Measurements from ENCODE around the gene NANOS2.

NANOS2 gene

DNA sequence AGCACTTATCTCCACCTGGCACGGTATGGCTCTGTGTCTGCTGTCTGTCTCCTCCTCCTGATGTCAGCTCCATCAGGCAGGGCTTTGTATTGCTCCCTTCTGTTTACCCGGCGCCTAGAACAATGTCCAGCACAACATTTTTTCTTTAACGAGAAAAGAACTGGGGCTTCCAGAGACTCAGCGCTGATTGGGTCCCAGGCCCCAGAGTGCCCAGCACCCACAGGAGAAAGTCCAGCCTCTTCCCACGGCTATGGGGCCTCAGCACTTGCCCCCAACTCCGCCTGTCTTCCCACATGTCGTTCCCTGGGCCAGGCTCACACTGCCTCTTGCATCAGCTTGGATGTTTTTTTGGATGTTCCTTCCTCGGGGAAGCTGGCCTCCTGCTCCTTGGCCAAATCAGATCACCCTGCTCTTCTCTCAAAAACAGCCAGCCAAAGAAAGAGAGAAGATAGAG lies 19.0 kb downstream of the NANOS2 start:
- H3K4me3 ChIP-seq (ENCODE audit: low read depth, low read length), result no peak overlapping the region
- no peak for DNase-seq (ENCODE audit: low read depth)
- TF ChIP-seq, protein P1, sequence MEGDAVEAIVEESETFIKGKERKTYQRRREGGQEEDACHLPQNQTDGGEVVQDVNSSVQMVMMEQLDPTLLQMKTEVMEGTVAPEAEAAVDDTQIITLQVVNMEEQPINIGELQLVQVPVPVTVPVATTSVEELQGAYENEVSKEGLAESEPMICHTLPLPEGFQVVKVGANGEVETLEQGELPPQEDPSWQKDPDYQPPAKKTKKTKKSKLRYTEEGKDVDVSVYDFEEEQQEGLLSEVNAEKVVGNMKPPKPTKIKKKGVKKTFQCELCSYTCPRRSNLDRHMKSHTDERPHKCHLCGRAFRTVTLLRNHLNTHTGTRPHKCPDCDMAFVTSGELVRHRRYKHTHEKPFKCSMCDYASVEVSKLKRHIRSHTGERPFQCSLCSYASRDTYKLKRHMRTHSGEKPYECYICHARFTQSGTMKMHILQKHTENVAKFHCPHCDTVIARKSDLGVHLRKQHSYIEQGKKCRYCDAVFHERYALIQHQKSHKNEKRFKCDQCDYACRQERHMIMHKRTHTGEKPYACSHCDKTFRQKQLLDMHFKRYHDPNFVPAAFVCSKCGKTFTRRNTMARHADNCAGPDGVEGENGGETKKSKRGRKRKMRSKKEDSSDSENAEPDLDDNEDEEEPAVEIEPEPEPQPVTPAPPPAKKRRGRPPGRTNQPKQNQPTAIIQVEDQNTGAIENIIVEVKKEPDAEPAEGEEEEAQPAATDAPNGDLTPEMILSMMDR (conservative IDR thresholded peaks at IDR 0.05; ENCODE audit: low read depth, low read length), result no peak

DNA sequence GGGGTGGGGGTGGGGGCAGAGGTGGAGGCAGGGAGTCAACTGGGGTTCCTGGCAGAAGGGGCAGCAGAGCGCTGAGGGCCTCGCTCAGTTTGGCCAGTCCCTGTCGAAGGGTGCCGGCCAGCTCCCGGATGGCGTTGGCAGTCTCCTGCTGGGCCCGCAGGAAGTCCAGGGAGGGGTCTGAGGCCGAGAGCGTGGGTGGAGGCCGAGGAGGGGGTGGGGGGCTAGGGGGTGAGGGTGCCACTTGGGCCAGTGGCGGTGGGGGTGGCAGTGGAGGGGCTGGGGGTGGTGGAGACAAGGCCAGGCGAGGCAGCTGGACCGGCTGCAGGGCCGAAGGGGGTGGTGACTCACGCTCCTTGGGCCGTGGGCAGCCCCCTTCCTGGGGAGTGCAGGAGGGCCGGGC lies 23.7 kb downstream of the NANOS2 start:
- TF ChIP-seq, protein P1 (conservative IDR thresholded peaks at IDR 0.05; ENCODE audit: low read depth, low read length), result no peak
- H3K4me3 ChIP-seq (ENCODE audit: low read depth, low read length), result no peak overlapping the region
- DNase-seq (ENCODE audit: low read depth), result no peak

DNA sequence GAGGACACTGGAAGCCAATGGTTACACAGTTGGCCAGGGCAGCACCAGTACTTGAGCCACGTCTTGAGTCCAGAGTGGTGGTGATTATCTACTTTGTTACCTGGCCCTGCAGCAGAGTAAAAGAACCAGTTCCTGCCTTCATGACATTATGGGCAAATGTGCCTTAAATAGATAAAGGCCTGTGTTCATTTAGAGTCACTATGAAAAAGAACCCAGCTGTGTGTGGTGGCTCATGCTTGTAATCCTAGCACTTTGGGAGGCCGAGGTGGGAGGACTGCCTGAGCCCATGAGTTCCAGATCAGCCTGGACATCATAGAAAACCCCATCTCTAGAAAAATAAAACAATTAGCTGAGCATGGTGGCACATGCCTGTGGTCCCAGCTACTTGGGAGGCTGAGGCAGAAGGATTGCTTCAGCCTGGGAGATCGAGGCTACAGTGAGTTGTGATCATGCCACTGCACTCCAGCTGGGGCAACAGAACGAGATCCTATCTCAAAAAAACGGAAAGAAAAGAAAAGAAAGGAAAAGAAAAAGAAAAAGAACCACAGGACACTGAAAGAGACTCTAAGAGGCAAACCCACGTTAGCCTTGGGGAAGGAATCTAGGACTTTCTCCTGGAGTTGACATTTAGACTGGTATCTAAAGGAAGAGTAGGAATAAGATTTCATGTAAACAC lies 25.2 kb downstream of the NANOS2 start:
- DNase-seq (ENCODE audit: low read depth), result no peak

DNA sequence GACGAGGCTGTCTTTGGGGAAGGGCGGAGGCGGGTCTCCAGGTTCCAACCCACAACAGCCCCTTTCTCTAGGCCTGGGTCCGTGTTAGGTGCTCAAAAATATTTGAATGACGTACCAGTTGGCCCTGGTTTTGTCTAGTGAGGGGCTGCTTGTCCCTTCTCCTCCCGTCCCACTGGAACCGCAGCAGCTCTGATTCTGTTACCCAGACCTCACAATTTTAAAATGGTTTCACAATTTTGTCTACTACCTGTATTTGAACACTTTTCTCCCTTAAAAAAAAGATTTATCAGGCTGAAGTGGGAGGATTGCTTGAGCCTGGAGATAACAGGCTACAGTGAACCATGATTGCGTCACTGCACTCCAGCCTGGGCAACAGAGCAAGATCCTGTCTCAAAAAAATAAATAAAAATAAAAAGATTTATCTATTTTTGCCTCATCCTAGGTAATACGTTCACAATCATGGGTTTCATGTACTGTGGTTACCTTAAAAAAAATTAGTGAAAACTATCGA lies 27.3 kb downstream of the NANOS2 start:
- peak overlapping the region; percentile 63 for H3K4me3 ChIP-seq (ENCODE audit: low read depth, low read length)
- TF ChIP-seq, protein P1 (conservative IDR thresholded peaks at IDR 0.05; ENCODE audit: low read depth, low read length), result no peak
- DNase-seq (ENCODE audit: low read depth), result no peak

More for the DNA sequence above, 25.2 kb downstream of the NANOS2 start:
- no peak overlapping the region for H3K4me3 ChIP-seq (ENCODE audit: low read depth, low read length)
- TF ChIP-seq, protein P1 (conservative IDR thresholded peaks at IDR 0.05; ENCODE audit: low read depth, low read length), result no peak

DNA sequence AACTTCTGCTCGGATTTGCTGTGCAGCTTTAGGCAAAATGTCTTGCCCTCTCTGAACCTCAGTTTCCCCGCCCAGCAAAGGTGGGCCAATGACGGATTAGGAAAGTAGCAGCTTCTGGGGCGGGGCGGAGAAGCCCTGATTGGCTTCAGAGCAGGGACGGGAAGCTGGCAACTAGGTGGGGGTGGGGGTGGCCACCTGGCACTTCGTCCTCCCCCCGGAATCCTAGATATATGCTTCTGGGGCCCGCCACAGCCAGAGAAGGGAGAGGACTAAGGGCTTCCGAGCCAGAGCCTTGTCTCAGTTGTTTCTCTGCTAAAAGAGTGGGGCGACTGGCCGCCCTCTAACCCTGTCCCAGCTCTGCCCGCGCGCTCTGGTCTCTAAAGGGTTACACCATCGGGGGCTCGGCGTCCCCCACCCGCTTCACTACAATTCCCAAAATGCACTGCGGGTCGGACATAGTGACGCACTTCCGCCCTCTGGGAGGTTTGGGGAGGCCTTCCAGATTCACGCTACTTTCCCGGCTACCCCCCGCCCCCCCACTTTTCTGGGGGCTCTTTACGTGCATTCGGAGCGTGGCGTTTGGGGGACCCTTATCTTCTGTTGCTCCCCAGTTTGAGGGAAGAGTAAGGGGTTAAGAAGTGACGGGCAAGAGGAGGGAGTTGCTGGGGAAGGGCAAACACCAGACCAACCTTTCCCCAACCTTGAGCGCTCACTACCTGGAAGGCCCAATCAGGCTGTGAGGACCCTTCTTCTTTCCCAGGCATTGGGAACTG lies 28.0 kb downstream of the NANOS2 start:
- TF ChIP-seq, protein P1 (conservative IDR thresholded peaks at IDR 0.05; ENCODE audit: low read depth, low read length), result no peak
- peak overlapping the region; percentile 63 for H3K4me3 ChIP-seq (ENCODE audit: low read depth, low read length)
- peak; percentile 97 for DNase-seq (ENCODE audit: low read depth)

DNA sequence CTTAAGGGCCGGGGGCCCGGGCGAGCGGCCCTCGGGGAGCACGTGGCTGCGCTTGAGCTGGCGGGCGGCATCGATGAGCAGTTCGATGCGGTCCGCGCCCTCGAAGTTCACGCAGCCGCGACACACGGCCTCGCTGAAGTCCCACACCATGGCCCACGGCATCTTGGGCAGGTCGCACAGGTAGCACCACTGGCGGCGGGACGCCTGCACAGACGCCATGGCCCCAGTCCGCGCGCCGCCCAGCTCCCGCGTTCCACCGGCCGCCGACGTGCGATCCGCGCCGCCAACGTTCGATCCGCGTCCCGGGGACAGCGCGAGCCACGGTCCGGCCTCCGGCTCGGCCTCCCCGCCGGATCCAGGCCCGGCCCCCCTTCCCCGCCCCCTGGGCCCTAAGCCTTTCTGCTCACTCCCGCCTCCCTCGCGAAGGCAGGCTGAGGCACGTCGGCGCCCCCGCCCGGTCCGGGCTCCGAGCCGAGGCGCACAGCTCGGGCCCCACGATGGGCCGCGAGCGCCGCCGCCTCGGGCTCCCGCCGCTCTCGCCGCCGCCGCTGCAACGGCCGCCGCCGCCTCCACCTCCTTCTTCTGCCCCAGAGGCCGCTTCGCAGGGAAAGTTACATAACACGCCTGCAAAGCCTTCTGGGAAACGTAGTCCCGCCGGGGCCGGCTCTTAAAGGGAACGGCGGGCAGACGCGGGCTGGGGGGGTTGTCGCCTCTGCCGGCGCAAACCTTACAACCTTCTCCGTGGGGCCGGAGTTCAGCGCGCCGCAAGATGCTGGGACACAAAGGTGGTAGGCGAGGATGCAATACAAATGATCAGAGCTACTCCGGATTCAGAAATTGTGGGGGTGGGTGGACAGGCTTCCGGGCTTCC lies 28.8 kb downstream of the NANOS2 start, which contains the start of gene IRF2BP1:
TSS of gene IRF2BP1 (minus strand) at position 586 of the 871 bp plus-strand sequence. CDS start at position 219, 367 bp downstream.
- H3K4me3 ChIP-seq (ENCODE audit: low read depth, low read length), result peak within 1 kb of the TSS; percentile 63
- DNase-seq (ENCODE audit: low read depth), result peak; percentile 95
- TF ChIP-seq, protein P1 (conservative IDR thresholded peaks at IDR 0.05; ENCODE audit: low read depth, low read length), result no peak

Data from choroid plexus epithelial cell (primary cell).